NCI-H82 (cell line): ENCODE data around the gene RPS24.
"Not testable (repeated sequence)": the region's sequence is repeated elsewhere in the genome, so short reads cannot be mapped to it uniquely, and the experiment has no call there.

Experiments
- DNase-seq: peaks from one replicate; lab custom pipeline; 2025; lab: John Stamatoyannopoulos, UW

RPS24 gene

DNA sequence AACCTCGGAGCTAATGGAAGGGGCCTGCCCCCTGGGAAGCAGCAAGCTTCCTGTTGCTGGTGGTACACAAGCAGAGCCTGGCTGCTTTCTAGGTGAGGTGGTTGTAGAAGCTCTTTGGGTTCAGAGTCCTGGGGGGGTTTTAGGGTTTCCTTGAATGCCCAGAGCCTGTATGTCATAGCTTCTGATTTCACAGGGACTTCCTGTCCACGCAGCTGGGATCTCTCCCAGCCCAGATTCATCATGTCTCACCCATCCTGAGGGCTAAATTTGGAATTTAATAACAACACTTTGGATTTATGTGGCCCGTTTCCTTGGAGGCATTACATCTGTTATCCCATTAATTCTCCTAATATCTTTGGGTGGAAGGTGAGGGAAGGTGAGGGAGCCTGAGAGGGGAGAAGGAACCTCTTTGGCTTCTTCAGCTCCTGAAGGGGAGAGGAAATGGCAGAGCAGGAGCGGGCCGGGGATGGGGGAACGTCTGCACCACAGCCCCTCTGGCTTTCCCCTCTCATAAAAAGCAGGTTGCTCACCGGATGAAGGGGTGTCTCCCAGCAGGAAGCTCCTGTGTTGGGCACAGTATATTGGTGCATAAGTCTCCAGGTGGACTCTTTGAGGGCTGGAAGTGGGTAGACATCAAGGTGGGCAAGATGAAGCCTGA is 19.7 kb downstream of the RPS24 start:
- DNase-seq, result peak; percentile 24

DNA sequence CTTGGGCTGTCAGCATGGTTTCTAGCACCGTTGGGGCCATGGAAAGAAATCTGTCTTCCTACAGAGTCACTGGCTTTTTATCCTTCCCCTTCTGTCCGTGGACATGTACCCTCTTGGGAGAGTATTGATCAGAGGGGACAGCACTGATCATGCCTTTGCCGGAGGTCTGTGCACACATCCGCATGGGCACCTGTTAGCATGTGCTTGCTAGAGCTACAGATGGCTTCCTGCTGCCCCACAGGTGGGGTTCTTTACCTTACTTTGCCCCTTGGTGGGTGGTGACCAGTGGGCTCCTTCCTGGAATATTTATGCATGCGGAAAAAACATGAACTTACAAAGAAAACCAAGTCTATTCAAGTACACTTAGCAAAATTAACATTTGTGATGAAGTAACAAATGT is 24.9 kb downstream of the RPS24 start:
- DNase-seq, result no peak

DNA sequence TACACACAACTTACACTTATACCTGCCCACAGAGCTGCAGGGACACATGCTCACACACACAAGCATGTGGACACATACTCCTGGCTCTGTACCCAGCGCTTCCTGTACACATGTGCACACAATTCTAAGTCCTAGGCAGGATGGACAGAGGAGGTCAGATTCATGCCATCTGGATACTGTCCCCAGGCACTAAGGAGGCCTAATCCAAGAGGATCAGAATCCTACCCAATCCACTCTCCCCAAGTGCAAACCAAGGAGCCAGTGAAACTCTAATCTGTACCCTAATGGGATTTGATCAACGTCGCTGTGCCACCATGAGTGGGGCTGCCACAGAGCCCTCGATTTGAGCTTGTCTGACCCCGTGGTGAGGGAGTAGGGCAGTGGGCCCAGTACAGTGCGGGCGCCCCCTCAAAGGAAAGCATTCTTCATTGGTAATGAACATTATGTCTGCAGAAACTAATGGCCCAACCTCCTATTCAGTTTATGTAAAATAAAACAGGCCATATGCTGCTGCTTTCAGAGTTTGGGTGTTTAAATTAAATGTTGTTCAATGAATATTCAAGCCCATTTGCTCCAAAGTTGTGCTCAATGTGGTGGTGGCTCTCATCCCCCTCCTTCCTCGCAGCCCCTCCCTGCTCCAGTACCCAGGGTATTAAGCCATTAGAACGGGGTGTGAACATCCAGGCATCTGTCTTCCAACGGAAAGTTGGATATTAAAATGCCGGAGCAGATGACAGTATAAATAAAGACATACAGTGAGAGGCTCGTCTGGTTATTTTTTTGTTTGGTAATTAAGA is 26.4 kb downstream of the RPS24 start:
- peak; percentile 98 for DNase-seq

DNA sequence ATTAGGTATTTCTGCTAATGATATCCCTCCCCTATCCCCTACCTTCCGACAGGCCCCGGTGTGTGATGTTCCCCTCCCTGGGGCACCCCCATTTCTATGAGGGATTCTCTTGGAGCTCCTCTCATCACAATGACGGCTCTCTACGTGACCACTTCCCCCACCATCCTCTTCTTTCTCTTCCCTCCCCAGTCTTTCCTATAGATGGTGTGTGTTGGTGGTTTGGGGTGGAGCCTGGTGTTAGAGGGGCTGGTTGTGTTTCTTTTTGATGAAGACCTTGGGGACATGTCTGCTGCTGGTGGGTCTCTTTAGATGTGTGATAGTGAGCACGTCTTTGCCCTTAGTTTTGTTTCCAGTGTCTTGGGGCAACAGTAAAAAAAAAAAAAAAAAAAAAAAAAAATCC is 28.6 kb downstream of the RPS24 start:
- no peak for DNase-seq

DNA sequence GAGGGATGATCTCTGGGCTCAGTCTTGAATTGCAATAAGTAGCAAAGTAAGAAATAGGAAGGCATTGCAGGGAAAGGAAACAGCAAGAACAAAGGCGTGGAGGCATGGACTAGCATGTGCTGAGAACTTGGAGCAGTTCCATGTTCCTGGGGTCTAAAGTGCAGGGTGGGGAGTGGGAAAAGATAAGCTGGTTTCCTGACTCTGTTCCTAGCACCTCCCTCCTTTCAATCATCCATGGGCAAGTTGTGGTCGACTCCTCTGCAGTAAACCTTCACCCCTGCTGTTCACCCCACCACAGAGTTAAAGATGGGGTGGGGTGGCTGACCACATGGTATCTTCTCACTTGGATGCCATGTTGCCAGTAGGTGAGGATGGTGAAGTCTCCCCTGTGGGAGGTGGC is 29.6 kb downstream of the RPS24 start:
- no peak for DNase-seq

DNA sequence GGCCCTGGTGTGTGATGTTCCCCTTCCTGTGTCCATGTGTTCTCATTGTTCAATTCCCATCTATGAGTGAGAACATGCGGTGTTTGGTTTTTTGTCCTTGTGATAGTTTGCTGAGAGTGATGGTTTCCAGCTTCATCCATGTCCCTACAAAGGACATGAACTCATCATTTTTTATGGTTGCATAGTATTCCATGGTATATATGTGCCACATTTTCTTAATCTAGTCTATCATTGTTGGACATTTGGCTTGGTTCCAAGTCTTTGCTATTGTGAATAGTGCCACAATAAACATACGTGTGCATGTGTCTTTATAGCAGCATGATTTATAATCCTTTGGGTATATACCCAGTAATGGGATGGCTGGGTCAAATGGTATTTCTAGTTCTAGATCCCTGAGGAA is 31.3 kb downstream of the RPS24 start:
- not testable (repeated sequence) for DNase-seq

DNA sequence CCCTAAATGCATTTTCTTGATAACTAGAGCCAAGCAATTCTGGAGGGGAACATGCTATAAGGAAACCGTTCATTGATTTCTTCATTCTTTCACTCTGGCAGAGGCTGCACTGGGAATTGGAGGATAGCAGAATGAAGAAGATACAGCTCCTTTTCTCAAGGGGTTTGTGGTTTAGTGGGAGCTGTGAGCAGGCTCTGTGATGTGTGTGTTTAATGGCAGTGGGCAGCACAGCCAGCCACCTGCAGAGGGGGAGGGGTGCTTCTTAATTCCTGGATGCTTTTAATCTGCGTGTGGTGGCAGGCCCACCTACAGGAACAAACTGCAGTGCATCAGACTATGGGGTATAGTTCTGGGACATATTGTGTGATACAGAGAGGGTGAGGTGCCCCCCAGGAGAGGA is 31.9 kb downstream of the RPS24 start:
- peak; percentile 68 for DNase-seq

DNA sequence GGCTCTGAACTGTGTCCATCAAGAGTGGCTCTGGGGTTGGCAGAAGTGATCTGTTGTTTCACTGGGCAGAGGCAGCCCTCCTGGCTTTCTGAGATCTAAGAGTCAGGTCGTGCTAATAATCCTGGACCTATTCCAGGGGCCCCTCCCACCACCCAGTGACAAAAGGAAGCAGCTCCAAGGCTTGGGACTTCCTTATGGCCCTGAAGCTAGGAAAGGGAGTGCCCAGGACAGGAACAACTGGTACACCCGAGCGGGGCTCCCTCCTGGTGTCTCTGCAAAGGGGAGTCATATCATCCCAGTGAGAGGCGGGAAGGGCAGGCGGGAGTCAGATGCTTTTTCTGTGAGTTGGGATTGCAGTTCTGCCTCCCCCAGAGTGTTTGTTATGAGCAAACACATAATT is 32.3 kb downstream of the RPS24 start:
- peak; percentile 61 for DNase-seq

DNA sequence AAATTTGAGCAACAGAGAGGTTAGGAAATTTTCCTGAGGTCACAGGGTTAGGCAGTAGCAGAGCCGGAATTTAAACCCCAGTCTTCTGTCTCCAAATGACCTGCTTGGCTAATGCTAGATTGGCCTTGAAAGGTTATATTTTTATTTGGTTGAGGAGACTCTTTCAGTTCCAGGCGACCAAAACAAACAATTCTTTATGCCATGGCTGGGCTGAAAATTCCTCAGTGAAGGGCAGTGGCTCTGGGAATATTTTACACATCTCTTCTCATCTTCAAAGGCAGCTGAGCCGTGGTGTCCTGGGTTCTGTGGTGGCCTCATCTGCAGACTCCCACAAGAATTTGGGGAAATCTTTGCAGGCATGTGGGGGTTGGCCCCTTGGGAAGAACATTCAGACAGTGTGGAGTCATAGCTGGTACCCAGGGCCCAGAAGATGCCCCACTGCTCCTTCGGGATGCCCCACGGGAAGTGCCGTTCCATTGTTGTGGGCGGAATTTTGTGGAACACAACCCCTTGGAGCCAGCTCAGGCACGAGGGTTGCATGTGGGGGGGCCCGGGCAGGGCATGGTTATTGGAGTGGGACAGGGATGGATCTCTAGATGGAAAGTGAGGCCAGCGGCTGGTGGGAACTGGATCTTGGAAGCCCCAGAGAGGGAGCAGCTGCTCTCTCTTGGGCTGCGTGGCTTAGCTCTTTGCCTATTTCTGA is 33.2 kb downstream of the RPS24 start:
- no peak for DNase-seq

DNA sequence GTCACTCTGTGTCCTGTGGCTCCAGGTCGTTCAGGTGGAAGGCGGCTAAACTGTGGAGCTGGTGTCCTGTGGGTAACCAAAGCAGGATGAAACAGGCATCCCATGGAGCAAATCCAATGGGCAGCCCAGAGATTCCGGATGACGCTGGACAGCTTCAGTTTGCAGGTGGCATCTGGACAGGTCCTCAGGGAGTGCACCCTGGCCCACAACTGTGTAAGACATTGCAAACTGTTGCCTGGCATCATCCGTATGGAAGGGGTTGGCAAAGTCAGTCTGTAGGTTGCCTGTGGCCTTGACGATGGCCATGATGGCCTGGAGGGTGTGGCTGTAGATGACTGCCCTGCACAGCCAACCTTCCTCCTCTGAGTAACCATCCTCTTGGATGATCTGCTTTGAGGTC is 35.5 kb downstream of the RPS24 start:
- DNase-seq, result no peak

DNA sequence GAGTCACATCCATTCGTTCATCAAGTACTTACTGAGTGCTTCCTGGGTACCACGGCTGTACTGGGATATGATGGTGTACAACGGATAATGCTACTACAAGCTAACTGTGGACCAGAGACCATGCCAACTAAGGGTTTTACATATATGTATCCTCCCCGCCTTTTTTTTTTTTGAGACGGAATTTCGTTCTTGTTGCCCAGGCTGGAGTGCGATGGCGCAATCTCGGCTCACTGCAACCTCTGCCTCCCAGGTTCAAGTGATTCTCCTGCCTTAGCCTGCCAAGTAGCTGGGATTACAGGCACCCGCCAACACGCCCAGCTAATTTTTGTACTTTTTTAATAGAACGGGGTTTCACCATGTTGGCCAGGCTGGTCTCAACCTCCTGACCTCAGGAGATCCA is 36.4 kb downstream of the RPS24 start:
- DNase-seq, result not testable (repeated sequence)

DNA sequence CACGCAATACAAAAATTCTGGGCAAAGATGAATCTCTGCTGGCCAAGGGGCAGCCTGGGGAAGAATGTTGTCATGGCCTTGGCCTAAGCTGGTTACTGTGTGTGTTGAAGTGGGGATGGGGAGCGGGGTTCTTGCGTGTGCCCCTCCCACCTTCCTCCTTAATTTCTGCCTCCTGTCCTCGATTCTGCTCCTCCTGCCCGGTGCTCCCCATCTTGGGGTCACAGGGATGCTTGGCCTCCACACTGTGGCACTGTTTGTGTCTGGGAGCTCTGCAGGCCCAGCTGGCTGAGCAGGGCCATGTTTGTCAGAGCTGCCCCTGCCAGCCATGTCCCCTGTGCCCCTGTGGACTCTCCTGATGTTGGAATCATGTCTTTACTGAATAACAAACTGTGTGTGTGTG is 37.1 kb downstream of the RPS24 start:
- no peak for DNase-seq

DNA sequence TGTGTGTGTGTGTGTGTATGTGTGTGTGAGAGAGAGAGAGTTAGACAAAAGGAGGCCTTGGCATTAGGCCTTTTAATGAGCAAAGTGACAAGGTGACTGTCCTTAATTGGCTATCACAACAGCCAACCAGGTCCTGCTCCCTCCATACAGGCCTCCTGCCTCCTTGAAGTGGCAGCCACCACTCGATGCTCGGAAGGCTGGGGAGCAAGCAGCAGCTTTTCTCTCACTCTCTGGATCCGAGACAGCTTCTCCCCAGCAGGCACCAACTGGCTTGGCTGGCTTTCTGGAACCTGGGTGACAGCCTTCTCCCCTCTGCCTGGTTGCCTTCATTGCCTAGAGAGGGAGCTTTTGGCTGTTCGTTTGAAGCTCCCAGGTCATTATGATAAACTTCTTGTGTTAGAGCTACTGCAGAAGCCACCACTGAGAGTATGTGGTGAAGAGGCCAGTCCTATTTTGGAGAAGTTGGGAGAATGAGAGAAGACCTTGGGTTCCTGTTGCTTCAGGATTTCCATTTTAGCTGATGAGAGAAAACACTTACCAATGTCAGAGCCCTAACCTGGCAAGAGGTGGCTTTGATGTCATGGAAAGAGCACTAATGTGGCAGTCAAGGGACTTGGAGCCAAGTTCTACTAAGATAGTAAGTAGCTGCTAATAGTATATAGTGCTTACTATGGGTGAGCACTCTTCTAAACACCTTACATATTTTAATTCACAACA is 37.6 kb downstream of the RPS24 start:
- DNase-seq, result no peak

DNA sequence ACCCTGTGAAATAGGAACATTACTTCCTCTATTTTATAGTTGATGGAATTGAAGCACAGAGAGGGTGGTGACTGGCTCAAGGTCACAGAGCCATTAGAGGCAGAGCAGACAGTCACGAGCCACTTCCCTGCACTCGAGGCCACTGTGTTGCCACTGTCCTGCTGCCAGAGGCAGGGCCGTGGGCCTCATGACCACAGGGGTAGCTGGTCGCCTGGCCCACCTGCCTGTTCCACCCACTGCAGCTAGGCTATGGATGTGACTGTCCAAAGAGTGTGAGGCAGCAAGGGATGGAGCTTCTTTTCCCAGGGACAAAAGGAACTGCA is 38.2 kb downstream of the RPS24 start:
- DNase-seq, result no peak

DNA sequence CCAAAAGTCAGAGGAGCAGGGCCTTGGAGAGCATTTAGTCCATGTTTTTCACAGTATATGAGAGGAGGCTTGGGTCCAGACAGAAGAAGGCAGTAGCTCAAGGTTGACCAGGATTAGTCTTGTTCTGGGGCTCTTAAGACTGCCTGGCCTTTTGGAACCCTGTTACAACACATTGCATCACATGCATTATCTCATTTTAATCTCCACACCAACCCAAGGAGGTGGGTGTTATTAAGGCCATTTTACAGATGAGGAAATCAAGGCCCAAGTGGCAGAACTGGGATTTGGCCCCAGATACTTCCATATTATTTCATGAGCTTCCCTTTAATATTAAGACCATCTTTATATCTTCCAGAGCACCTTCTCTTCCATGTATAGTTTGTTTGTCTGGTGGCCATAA is 38.8 kb downstream of the RPS24 start:
- no peak for DNase-seq

DNA sequence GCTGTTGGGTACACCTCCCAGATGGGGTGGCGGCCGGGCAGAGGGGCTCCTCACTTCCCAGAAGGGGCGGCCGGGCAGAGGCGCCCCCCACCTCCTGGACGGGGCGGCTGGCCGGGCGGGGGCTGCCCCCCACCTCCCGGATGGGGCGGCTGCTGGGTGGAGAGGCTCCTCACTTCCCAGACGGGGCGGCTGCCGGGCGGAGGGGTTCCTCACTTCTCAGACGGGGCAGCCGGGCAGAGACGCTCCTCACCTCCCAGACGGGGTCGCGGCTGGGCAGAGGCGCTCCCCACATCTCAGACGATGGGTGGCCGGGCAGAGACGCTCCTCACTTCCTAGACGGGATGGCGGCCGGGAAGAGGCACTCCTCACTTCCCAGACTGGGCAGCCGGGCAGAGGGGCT is 42.1 kb downstream of the RPS24 start:
- DNase-seq, result not testable (repeated sequence)

DNA sequence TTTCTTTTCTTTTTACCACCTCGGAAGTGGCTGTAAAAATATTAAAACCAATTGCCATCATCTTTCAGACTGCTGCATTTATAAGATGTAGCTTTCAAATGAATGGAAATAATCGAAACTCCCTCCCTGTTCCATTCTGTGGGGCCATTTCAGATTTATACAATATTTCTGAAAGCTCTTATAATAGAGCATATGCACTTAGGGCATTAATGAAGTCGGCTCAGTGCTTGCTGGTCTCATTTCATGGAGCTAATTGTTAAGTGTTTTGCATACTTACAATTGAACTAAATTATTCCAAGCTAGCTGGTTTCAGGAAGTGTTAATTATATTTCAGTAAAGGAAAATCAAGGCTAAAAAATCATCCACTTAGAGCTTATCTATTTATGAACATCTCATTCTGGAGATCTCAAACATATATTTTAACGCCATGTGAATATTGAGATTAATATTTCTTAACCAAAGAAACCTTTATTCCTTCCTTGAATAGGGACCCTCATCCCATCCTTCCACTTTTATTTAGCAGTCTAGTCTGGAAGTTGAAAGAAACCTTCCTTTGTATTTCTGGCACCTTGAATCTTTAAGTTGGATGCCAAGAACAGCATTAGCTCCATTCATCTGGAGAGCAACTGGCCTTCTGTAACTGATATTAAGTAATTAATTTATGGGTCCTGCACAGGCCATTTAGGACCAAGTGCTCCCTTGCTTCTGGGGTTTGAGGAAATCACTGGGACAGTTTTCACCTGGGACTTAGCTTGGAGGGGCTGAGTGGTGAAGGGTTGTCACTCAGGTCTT is 45.1 kb downstream of the RPS24 start:
- DNase-seq, result no peak

DNA sequence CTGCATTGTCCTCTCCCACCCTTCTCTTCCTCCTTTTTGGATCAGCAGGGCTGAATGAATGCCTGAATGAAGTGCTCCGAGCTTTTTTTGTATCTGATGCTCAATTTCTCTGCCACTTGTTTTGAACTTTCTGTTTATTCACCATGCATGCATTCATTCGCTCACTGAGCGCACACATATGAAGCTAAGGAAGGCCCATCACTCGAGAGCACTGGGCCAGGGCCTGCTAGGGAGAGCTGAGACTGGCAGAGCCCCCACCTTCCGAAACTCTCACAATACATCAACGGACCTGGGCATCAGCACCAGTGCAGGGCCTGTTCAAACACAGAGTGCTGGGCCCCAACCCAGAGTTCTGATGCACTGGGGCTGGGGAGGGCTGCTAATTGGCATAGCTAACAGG is 45.7 kb downstream of the RPS24 start:
- no peak for DNase-seq

DNA sequence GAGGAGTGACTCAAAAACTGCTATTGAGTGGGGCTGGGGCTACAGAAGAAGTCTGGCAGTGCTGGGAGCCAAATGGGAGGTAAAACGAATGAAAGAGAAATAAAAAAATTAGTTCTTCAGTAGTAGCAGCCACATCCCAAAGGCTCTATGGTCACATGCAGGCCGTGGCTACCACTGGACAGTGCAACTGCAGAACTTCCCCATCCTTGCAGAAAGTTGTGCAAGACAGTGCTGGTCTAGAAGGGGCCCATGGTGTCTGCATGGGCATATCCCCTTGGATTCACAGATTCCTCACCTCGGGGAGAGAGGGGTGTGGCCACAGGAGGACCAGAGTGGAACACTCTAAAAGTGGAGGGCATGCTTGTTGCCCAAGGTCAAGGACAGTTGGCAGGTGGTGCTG is 47.6 kb downstream of the RPS24 start:
- DNase-seq, result no peak

DNA sequence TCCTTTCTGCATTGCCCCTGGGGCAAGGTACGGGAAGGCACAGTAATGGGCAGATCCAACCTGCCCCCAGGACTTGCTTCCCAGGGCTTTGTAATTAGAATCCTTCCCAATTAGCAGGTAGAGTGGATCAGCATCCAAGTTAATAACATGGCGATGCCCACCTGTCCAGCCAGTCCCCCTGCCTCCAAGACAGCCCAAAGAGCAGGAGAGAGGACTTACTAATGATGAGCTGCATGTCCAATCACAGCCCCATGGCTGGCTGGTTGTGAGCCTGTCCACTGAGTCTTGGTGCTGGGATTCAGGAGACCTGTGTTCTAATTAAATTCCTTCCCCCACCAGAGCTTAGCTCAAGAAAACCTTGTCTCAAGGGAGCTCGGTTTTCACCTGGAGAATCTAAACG is 49.0 kb downstream of the RPS24 start:
- DNase-seq, result no peak
